Activated CD4-positive, alpha-beta T cell treated with anti-CD3 and anti-CD28 coated beads, Interleukin-2, amount 50 U/mL, for 48 hours (primary cell): Measurements from ENCODE around the gene DIO3.

Source experiments
- DNase-seq, 2 experiments: peaks; one replicate each; pipeline ENCODE4 v3.0.0-alpha.2; 2020

The DIO3 gene

DNA sequence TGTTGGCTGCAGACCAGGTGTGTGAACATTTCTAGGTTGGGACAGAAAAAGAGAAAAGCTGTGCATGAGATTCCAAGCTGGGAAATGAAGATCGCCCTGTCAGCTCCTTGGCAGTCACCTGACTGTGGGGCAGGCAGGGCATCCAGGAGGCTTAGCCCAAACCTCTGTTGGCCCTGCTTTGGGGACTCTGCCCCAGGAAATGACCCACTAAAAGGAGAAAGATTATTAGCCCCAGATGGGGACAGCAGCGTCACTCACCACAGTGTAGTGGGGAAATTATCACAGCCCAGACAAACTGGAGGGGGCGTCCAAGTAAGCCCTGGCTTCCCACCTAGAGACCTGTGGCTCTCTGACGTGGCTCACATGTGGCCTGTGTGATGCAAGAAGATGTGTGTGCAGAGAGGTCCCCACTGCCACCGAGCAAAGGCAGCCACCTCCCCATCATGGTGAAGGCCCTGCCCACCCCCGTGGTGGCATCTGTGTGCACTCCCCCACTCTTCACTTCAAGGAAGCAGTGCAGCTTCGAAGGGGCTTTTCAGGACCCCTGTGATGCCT lies 39.1 kb downstream of the DIO3 start:
- DNase-seq = peak in 1 of 2 experiments; percentile 1

DNA sequence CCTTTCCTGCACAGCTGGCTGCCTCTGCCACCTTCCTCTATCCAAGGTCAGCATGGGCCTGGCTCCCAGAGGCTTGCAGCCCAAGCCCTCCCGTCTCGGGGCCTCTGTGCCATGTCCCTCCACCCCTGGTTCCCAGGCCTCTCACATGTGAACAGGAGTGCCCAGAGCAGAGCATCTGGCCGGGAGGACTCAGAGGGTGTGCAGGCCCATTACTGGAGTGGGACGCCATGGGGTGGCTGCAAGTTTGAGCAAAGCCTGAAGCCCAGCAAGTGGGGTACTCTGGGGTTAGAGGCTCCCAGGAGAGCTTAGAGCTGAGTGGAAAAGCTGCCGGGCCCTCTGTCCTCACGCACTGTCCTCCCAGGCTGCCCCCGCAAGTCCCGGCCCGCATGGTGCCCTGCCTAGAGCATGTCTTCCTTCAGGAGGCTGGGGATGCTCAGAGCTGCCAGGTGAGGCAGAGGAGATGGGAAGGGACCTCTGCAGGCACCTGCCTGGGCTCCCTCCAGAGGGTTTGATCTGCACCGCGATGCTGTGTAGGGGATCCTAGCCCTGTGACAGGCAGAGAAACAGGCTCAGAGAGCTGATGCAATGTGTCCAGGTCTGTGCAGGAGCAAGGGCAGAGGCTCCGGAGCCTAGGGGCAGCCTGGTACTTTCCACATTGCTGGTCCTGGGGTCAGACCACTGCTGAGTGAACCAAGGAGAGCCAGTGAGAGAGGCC lies 39.8 kb downstream of the DIO3 start:
- no peak for DNase-seq

DNA sequence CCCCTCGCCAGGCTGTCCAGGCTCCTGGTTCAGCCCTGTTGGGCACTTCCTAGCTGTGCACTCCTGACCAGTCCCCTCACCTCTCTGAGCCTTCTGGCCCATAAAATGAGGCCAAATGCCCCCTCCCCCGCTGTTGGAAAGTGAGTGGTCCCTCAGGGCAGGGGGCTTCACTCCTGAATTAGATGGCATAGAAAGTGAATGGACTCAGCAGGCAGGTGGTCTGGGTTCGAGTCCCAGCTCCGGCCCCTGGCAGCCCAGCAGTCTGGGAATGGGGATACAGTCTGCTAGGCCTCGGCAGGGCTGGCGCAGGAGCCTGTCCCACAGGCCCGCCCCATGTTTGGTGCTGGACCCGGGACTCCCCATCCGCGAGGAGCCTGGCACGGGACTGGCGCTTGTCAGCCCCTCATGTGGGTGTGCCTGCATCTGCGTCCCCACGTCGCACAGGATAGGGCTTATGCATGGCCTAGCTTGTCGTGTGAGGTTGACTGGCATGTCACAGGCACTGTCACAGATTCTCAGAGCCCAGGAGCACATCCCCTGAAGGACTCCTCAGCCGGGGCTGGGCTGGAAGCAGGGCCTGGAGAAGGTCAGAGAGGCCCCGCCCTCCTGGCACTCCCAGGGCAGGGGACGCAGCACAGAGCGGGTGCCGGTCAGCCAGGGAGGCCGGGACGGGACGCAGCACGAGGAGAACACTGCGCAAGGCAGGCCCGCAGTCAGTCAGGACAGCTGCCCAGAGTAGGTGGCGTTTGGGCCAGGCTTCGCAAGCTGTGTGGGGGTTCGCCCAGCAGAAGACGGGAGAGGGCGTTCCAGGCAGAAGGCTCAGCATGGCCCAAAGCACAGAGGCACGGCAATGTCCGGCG lies 40.5 kb downstream of the DIO3 start:
- no peak for DNase-seq

DNA sequence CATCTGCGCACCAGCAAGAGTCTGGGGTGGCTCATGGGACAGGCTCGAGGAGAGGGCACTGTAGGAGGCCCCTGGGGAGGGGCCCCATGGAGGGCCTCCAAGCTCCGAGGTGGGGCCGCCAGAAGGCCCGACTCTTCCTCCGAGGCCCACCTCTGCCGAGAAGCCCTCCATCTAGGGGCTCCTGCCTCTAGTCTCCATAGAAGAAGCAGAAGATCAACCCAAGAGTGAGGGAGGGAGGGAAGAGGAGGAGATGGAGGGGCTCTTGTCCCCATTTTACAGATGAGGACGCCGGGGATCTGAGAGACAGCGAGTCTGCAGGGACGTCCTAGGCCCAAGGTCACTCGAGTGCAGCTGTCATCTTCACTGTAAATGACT lies 41.2 kb downstream of the DIO3 start:
- DNase-seq = peak in 1 of 2 experiments; percentile 0

DNA sequence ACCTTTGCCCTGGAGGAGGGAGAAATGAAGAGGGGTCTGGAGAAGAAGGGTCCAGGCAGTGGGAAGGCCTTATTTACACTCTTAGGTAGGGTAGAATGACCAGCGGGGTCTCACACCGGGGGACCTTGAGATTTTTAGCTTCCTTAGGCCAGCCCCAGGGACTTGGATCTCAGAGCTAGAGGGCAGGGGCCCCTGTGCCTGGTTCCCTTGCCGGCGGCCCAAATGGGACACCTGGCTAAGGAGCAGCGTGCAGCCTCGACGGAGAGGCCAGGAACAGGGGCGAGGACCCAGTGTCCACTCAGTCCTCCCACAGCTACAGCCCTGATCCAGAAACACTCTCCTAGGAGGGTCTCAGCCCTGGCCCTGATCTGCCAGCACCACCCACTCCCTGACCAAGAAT lies 41.8 kb downstream of the DIO3 start:
- no peak for DNase-seq

DNA sequence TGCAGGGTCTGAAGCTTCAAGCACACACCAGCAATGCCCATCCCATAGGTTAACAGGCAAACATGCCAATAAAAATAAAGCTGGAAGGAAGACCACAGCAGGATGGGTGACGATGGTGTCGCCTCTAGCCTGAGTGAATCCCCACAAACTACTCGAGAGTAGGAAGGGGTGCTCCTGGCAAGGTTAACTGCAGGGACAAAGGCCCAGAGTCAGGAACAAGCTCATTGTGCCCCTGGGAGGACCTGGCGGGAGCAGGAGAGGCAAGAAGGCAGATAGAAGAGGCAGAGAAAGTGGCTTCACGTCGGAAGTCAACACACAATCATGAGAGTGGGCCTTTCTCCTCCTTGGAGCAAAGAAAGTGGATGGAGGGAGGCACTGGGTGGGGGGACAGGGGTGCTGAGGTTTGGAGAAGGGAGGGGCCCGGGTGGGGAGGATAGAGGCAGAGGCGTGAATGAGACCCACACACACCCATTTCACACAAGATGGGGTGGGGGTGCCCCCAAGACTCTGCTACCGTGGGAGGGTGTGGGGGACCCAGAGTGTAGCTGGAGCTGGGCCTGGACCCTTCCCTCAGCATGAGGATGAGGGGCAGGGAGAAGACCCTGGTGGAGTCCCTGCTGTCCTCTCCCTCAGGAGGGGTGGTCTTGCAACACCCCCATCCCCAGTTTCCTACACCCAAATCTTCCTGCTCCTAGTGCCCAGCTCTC lies 43.1 kb downstream of the DIO3 start:
- DNase-seq = no peak

DNA sequence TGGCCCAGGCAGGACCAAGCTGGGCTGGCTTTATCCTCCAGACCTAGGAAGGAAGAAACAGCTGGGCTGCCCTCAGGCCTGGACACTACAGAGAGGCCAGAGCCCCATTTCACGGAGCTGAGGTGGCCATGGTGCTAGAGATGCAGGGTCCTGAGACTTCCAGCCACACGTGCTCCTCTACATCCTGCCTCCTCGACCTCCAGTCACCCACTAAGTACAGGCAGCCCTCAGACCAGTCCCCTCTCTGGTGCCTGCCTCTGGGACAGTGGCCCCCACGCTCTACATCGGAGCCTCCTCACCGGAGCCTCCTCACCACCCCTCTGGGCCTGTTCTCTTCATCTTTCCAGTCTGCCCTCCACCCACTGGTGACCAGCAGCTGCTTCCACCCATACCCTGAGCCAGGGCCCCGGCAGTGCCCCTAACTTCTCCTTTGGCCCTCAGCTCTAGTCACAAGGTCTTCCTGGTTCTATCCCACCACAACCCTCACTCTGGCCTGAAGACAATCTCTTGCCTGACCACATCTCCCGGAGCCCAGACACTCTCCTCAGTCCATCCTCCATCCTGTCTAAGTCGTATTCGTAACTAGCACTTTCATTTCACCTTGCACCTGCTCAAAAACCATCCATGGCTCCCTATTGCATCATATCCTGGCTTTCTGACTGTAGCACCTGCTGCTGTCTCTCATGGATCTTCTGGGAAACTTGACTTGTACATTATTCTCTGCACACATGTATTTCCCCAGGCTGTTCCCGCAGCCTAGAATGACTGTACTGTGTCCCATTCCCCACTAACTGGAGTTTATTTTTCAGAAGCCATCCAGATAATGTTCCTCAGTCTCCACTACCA lies 43.9 kb downstream of the DIO3 start:
- no peak for DNase-seq

DNA sequence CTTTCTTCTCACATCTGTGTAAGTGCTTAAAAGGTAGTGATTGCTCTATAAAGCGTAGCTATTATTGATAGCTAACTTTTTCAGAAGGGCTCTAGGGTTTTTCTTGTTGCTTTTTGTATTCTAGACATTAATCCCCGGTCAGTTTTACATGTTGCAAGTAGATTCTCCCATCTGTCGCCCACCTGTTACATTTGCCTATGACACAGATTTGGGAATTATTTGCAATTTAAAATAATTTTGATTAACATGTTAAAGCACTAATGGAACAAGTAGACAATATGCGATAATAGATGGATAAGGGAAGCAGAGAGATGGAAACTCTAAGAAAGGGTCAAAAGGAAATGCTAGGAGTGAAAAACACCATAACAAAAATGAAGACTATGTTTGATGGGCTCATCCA lies 44.5 kb downstream of the DIO3 start:
- DNase-seq = no peak
